Measurements from ENCODE around the gene ZNF831. TPM values are rescaled to one million over a fixed set of nuclear protein-coding genes. Genes with fewer than 3 reads are reported as not detected.

Gene ZNF831
- total RNA-seq, 1 experiment from 2014 or later: not detected

DNA sequence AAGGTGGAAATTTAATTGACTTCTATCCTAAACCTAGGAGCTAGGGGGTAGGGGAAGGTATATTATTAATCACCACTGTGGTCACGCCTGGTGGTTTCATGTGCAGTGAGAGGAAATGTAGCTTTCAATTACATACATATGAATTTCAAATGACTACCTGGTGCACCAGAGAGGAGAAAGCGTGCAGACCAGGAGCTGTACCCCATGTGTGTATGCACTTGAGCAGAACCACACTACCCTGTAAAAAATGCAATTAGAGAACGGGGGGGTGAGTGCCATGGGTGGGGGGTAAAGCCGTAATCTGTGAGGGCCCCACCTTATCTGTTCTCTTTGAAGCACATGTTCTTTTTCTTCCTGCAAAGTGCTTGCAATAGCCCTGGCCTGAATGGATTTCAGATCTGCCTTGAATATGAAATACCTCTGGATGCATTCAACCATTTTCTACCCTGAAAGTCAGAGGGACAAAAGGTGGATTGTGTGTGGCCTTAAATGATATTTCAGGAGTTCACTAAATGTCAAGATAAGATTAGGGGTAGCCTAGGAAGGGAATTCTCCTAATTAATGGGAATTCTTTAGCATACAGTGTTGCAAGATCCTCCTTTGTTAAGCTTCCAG lies 105.9 kb downstream of the ZNF831 start:
- peaks cover 9% of the 10 kb centered on the region for H3K4me1 Mint-ChIP-seq (ENCODE audit: low read depth, unreplicated experiment)
- no TSS peak for BruUV-seq (replicated peaks)
- Histone ChIP-seq H3K4me1 (peaks cover 13% of the 10 kb centered on the region; the same call in 1 of the 2 replicates), H3K36me3 (ENCODE audit: control insufficient read depth, insufficient read depth, low read length) (no peaks in the 10 kb centered on the region), H3K9me3 (no peaks in the 10 kb centered on the region), H3K27me3 (replicated peaks; ENCODE audit: control insufficient read depth, insufficient read depth, low read length) (no peaks in the 10 kb centered on the region), H3K4me3 (ENCODE audit: low read depth, low read length) (no peak overlapping the region)
- no peak overlapping the region for H3K27ac Mint-ChIP-seq (ENCODE audit: unreplicated experiment)
- TF ChIP-seq, protein P1, sequence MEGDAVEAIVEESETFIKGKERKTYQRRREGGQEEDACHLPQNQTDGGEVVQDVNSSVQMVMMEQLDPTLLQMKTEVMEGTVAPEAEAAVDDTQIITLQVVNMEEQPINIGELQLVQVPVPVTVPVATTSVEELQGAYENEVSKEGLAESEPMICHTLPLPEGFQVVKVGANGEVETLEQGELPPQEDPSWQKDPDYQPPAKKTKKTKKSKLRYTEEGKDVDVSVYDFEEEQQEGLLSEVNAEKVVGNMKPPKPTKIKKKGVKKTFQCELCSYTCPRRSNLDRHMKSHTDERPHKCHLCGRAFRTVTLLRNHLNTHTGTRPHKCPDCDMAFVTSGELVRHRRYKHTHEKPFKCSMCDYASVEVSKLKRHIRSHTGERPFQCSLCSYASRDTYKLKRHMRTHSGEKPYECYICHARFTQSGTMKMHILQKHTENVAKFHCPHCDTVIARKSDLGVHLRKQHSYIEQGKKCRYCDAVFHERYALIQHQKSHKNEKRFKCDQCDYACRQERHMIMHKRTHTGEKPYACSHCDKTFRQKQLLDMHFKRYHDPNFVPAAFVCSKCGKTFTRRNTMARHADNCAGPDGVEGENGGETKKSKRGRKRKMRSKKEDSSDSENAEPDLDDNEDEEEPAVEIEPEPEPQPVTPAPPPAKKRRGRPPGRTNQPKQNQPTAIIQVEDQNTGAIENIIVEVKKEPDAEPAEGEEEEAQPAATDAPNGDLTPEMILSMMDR (IDR thresholded peaks at IDR 0.05; ENCODE audit: insufficient read depth in 1 of 2, low read depth in 1 of 2, low read length in 1 of 2, severe bottlenecking in 1 of 2, unreplicated experiment in 1 of 2): no peak
- DNase-seq: no peak
- POLR2A ChIA-PET: no interaction called here
- no peaks in the 10 kb centered on the region for H3K36me3 Mint-ChIP-seq (ENCODE audit: insufficient read depth, unreplicated experiment)
- no peaks in the 10 kb centered on the region for H3K9me3 Mint-ChIP-seq (ENCODE audit: unreplicated experiment)
- CTCF ChIA-PET: interaction anchor here (0.7 to 1.2 kb wide), 2 partner anchors 29 to 126 kb away, joined by 4 to 5 read pairs; no protein-coding TSS in a partner anchor
- intact Hi-C loops (cut with micrococcal nuclease; ENCODE audit: unreplicated experiment): loop anchor here (1.0 to 2.0 kb wide), 2 partner anchors 25 to 26 kb away; no protein-coding TSS in a partner anchor
- H3K4me3 Mint-ChIP-seq (ENCODE audit: unreplicated experiment): no peak overlapping the region
- peaks cover 13% of the 10 kb centered on the region for H3K27me3 Mint-ChIP-seq (ENCODE audit: insufficient read depth, unreplicated experiment)

DNA sequence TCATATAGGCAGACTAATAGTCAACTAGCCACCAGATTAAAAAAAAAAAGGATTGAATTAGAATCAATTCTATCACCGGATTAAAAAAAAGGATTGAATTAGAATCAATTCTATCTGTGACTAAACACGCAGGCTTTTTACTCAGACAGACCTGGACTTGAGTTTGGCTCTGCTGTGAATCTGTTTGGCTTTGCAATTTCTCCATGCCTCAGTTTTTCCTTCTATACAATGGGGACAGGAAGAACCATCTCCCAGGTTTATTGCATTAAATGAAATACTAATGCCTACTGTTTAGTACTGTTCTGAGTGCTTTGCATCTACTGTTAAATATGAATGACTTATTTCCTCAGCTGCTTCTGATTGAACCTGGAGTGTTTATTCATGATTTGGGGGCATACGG lies 106.8 kb downstream of the ZNF831 start:
- Mint-ChIP-seq H3K4me3 (ENCODE audit: unreplicated experiment) (no peak overlapping the region), H3K36me3 (ENCODE audit: insufficient read depth, unreplicated experiment) (no peaks in the 10 kb centered on the region), H3K9me3 (ENCODE audit: unreplicated experiment) (no peaks in the 10 kb centered on the region), H3K27me3 (ENCODE audit: insufficient read depth, unreplicated experiment) (peaks cover 12% of the 10 kb centered on the region), H3K27ac (ENCODE audit: unreplicated experiment) (no peak overlapping the region), H3K4me1 (ENCODE audit: low read depth, unreplicated experiment) (peaks cover 9% of the 10 kb centered on the region)
- H3K4me1 ChIP-seq: peaks cover 13% of the 10 kb centered on the region; the same call in 1 of the 2 replicates
- no peaks in the 10 kb centered on the region for H3K36me3 ChIP-seq (ENCODE audit: control insufficient read depth, insufficient read depth, low read length)
- H3K9me3 ChIP-seq: no peaks in the 10 kb centered on the region
- H3K4me3 ChIP-seq (ENCODE audit: low read depth, low read length): no peak overlapping the region
- TF ChIP-seq, protein P1 (IDR thresholded peaks at IDR 0.05; ENCODE audit: insufficient read depth in 1 of 2, low read depth in 1 of 2, low read length in 1 of 2, severe bottlenecking in 1 of 2, unreplicated experiment in 1 of 2): no peak
- intact Hi-C loops (cut with micrococcal nuclease; ENCODE audit: unreplicated experiment): no loop called here
- no peak for DNase-seq
- no TSS peak for BruUV-seq (replicated peaks)
- ChIA-PET CTCF (no interaction called here), POLR2A (no interaction called here)
- H3K27me3 ChIP-seq (replicated peaks; ENCODE audit: control insufficient read depth, insufficient read depth, low read length): no peaks in the 10 kb centered on the region

DNA sequence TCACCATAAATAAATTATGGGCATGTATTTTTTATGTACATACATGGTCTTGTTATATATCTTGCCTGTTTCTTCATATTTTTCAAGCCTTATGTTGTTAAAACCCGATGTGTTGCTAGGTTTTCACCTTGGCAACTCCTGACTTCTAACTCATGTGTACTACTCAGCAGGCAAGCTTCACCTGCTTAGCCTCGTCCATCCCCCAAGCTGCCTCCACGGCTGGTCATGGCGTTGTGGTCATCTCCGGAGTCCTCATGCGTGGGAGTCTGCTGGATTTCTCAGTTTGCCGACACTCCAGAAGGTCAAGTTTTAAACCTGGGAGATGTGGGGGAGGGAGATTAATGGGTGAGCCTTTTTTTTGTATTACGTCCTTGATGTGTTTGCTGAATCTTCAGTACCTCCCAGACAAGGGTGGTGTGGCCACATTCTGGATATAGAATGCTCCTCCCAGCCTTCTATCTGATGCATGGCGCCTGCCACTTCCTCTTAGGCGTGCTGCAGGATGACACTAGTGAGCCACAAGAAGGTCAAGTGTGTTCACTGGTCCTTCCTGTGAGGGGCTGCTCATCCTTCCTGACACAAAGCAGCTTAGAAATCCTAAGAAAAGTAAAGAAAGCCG lies 110.2 kb downstream of the ZNF831 start:
- no peaks in the 10 kb centered on the region for H3K36me3 Mint-ChIP-seq (ENCODE audit: insufficient read depth, unreplicated experiment)
- peaks cover 10% of the 10 kb centered on the region for H3K27me3 Mint-ChIP-seq (ENCODE audit: insufficient read depth, unreplicated experiment)
- H3K4me1 Mint-ChIP-seq (ENCODE audit: low read depth, unreplicated experiment): peaks cover 9% of the 10 kb centered on the region
- intact Hi-C loops (cut with micrococcal nuclease; ENCODE audit: unreplicated experiment): no loop called here
- Histone ChIP-seq H3K4me3 (ENCODE audit: low read depth, low read length) (no peak overlapping the region), H3K27me3 (replicated peaks; ENCODE audit: control insufficient read depth, insufficient read depth, low read length) (no peaks in the 10 kb centered on the region), H3K36me3 (ENCODE audit: control insufficient read depth, insufficient read depth, low read length) (no peaks in the 10 kb centered on the region), H3K9me3 (no peaks in the 10 kb centered on the region), H3K4me1 (peaks cover 13% of the 10 kb centered on the region; the same call in 1 of the 2 replicates)
- no peak overlapping the region for H3K27ac Mint-ChIP-seq (ENCODE audit: unreplicated experiment)
- TF ChIP-seq, protein P1 (IDR thresholded peaks at IDR 0.05; ENCODE audit: insufficient read depth in 1 of 2, low read depth in 1 of 2, low read length in 1 of 2, severe bottlenecking in 1 of 2, unreplicated experiment in 1 of 2): no peak
- ChIA-PET POLR2A (no interaction called here), CTCF (no interaction called here)
- no TSS peak for BruUV-seq (replicated peaks)
- no peaks in the 10 kb centered on the region for H3K9me3 Mint-ChIP-seq (ENCODE audit: unreplicated experiment)
- no peak overlapping the region for H3K4me3 Mint-ChIP-seq (ENCODE audit: unreplicated experiment)
- no peak for DNase-seq

Measured in Caco-2 (cell line).